Osteocyte (in vitro differentiated cells): ENCODE data around the gene ADAMTS13. TPM values are rescaled to one million over a fixed set of nuclear protein-coding genes. Genes with fewer than 3 reads are reported as not detected.

Experiments
- DNase-seq: peaks from one replicate; pipeline ENCODE4 v3.0.0; 2021; ENCODE audit warnings: mixed read lengths; ENCODE audit not compliant: unreplicated experiment; ENCODE audit errors: extremely low spot score
- H3K27ac Mint-ChIP-seq: one replicate; pipeline ENCODE4 v1.8.0; 2021; ENCODE audit warnings: mild to moderate bottlenecking, mixed read lengths; ENCODE audit not compliant: unreplicated experiment
- H3K27me3 Mint-ChIP-seq: one replicate; pipeline ENCODE4 v1.8.0; 2021; ENCODE audit warnings: mixed read lengths; ENCODE audit not compliant: unreplicated experiment
- H3K36me3 Mint-ChIP-seq: one replicate; pipeline ENCODE4 v1.8.0; 2021; ENCODE audit warnings: mixed read lengths; ENCODE audit not compliant: unreplicated experiment
- H3K4me1 Mint-ChIP-seq: one replicate; pipeline ENCODE4 v1.8.0; 2021; ENCODE audit warnings: mixed read lengths; ENCODE audit not compliant: unreplicated experiment
- H3K4me3 Mint-ChIP-seq: one replicate; pipeline ENCODE4 v1.8.0; 2021; ENCODE audit warnings: mild to moderate bottlenecking, moderate library complexity, mixed read lengths; ENCODE audit not compliant: unreplicated experiment
- H3K9me3 Mint-ChIP-seq: one replicate; pipeline ENCODE4 v1.8.0; 2021; ENCODE audit warnings: mixed read lengths; ENCODE audit not compliant: unreplicated experiment
- total RNA-seq: library from RNA; stranded (reverse); gene quantifications from 2 replicates; pipeline ENCODE4 v1.2.1, GENCODE V29; 2021
- TF ChIP-seq, protein P1 (sequence below): fragments of 200-600 bp; sonication (generic); IDR thresholded peaks from 2 replicates; pipeline ENCODE4 v1.5.0; 2021; ENCODE audit warnings: antibody characterized with exemption, mild to moderate bottlenecking, moderate library complexity

The ADAMTS13 gene
- total RNA-seq, 1 donor from 2014 or later: 8.8 TPM

DNA sequence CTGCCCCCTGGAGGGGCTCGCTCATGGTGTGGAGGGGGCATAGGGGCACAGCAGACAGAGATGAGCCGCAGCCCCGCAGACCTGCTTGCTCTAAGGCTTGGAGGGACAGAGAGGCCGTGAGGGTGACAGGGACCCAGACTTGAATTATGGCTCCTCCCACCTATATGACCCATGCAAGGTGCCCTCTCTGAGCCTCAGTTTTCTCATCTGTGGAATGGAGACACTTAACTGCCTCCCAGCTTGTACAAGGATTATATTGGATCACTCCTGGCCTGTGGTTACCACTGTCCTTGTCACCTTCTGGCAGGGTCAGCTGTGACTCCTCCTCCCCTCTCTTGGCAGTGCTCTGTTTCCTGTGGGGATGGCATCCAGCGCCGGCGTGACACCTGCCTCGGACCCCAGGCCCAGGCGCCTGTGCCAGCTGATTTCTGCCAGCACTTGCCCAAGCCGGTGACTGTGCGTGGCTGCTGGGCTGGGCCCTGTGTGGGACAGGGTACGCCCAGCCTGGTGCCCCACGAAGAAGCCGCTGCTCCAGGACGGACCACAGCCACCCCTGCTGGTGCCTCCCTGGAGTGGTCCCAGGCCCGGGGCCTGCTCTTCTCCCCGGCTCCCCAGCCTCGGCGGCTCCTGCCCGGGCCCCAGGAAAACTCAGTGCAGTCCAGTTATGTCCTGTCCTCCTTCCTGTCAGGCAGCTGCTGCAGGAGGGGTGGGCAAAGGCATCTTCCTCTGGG, 32.9 kb downstream of the ADAMTS13 start:
- TF ChIP-seq, protein P1, sequence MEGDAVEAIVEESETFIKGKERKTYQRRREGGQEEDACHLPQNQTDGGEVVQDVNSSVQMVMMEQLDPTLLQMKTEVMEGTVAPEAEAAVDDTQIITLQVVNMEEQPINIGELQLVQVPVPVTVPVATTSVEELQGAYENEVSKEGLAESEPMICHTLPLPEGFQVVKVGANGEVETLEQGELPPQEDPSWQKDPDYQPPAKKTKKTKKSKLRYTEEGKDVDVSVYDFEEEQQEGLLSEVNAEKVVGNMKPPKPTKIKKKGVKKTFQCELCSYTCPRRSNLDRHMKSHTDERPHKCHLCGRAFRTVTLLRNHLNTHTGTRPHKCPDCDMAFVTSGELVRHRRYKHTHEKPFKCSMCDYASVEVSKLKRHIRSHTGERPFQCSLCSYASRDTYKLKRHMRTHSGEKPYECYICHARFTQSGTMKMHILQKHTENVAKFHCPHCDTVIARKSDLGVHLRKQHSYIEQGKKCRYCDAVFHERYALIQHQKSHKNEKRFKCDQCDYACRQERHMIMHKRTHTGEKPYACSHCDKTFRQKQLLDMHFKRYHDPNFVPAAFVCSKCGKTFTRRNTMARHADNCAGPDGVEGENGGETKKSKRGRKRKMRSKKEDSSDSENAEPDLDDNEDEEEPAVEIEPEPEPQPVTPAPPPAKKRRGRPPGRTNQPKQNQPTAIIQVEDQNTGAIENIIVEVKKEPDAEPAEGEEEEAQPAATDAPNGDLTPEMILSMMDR: no peak
- Mint-ChIP-seq H3K27me3 (no peaks in the 10 kb centered on the region), H3K9me3 (no peaks in the 10 kb centered on the region), H3K4me3 (no peak overlapping the region), H3K36me3 (no peaks in the 10 kb centered on the region), H3K27ac (no peak overlapping the region), H3K4me1 (peaks cover 5% of the 10 kb centered on the region)
- DNase-seq: no peak

DNA sequence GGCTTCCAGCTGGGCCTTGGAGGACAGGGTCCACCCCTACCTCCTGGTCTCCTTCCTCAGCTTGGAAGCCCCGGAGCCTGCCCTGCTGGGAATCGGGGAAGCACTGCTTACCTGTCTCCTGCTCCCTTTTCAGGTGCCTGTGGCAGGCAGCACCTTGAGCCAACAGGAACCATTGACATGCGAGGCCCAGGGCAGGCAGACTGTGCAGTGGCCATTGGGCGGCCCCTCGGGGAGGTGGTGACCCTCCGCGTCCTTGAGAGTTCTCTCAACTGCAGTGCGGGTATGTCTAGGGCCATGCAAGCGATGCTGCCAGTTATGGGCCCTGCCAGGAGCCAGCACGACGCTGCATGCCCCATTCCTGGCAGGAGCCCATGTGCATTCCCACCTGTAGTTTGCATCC, 33.8 kb downstream of the ADAMTS13 start:
- Mint-ChIP-seq H3K27me3 (no peaks in the 10 kb centered on the region), H3K4me3 (no peak overlapping the region), H3K27ac (no peak overlapping the region), H3K4me1 (peaks cover 10% of the 10 kb centered on the region), H3K36me3 (no peaks in the 10 kb centered on the region), H3K9me3 (no peaks in the 10 kb centered on the region)
- TF ChIP-seq, protein P1: no peak
- no peak for DNase-seq

DNA sequence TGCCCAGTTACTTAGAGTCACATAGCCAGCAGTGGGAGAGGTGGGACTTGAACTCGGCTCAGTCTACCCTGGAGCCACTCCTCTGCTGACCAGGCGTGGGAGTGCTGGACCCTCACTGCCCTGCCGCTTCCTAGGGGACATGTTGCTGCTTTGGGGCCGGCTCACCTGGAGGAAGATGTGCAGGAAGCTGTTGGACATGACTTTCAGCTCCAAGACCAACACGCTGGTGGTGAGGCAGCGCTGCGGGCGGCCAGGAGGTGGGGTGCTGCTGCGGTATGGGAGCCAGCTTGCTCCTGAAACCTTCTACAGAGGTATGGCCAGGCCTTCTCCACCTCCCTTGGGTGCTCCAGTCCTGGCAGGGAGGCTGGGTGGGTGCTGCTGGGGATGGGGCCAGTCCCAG, 34.2 kb downstream of the ADAMTS13 start:
- Mint-ChIP-seq H3K4me3 (no peak overlapping the region), H3K27me3 (no peaks in the 10 kb centered on the region), H3K27ac (no peak overlapping the region), H3K36me3 (no peaks in the 10 kb centered on the region), H3K9me3 (no peaks in the 10 kb centered on the region), H3K4me1 (peaks cover 14% of the 10 kb centered on the region)
- no peak for DNase-seq
- TF ChIP-seq, protein P1: no peak

DNA sequence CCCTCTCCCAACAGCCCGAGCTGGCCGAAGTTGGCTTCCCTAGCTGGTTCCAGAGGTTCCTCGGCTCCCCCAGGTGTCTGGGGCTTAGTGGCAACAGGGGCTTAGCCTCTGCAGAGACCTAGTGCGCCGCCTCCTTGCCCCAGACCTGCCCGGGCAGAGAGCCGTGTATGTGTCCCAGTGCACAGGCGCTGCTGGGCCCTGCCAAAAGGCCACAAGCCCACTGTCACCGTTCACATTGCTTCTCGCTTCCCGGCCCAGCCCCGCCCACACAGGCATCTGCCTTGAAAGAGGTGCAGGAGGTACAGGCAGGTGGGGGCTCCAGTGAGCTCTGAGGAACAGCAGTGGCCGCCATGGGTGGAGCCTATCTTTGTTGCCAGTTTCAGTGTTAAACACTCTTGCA, 35.1 kb downstream of the ADAMTS13 start:
- peaks cover 16% of the 10 kb centered on the region for H3K4me1 Mint-ChIP-seq
- no peaks in the 10 kb centered on the region for H3K9me3 Mint-ChIP-seq
- DNase-seq: no peak
- H3K27ac Mint-ChIP-seq: no peak overlapping the region
- no peaks in the 10 kb centered on the region for H3K36me3 Mint-ChIP-seq
- TF ChIP-seq, protein P1: no peak
- no peaks in the 10 kb centered on the region for H3K27me3 Mint-ChIP-seq
- no peak overlapping the region for H3K4me3 Mint-ChIP-seq

DNA sequence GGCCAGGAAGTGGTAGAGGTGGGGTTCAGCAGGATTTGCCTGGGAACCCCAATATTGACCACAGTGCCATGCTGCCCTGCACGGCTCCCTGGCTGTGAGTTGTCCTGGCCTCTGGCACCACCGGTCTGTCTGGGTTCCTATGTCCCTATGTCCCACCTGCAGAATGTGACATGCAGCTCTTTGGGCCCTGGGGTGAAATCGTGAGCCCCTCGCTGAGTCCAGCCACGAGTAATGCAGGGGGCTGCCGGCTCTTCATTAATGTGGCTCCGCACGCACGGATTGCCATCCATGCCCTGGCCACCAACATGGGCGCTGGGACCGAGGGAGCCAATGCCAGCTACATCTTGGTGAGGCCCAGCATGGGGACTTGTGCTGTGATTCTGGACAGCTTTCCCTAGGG, 35.6 kb downstream of the ADAMTS13 start:
- TF ChIP-seq, protein P1: no peak
- no peak for DNase-seq
- H3K27ac Mint-ChIP-seq: no peak overlapping the region
- no peak overlapping the region for H3K4me3 Mint-ChIP-seq
- no peaks in the 10 kb centered on the region for H3K27me3 Mint-ChIP-seq
- peaks cover 16% of the 10 kb centered on the region for H3K4me1 Mint-ChIP-seq
- H3K36me3 Mint-ChIP-seq: no peaks in the 10 kb centered on the region
- H3K9me3 Mint-ChIP-seq: no peaks in the 10 kb centered on the region
